Retinal pigment epithelial cell (primary cell): Measurements from ENCODE around the gene FAM53B.

Experiments
- DNase-seq: peaks from one replicate; pipeline ENCODE4 v3.0.0-alpha.2; 2010; ENCODE audit warnings: low read depth
- H3K4me3 ChIP-seq: 2 replicates; pipeline ENCODE4 v1.5.1; 2011; ENCODE audit warnings: mild to moderate bottlenecking, low read length, control low read depth, moderate library complexity
- TF ChIP-seq, protein P1 (sequence below): conservative IDR thresholded peaks from 2 replicates; pipeline ENCODE4 v1.5.1; 2011; ENCODE audit warnings: low read depth, low read length, control low read depth, inconsistent platforms

Gene FAM53B

DNA sequence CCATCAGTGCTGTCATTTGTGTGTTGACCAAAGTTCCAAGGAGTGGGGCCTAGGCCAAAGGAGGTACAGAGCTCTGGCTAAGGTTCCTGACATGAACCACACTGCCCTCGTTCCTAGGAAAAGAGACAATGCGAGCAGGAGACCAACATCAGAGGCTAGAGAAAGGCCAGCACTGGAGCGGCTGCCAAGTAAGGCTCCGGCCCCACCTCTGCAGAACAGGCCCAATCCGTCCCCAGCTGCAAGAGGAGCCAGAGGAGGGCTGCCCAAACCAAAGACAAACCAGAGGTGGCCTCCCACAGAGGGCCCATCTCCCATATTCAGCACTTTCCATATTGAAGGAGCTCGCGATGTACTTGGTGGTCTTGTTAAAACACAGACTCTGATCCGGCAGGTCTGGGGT lies 81.0 kb downstream of the FAM53B start:
- no peak overlapping the region for H3K4me3 ChIP-seq
- no peak for DNase-seq
- TF ChIP-seq, protein P1, sequence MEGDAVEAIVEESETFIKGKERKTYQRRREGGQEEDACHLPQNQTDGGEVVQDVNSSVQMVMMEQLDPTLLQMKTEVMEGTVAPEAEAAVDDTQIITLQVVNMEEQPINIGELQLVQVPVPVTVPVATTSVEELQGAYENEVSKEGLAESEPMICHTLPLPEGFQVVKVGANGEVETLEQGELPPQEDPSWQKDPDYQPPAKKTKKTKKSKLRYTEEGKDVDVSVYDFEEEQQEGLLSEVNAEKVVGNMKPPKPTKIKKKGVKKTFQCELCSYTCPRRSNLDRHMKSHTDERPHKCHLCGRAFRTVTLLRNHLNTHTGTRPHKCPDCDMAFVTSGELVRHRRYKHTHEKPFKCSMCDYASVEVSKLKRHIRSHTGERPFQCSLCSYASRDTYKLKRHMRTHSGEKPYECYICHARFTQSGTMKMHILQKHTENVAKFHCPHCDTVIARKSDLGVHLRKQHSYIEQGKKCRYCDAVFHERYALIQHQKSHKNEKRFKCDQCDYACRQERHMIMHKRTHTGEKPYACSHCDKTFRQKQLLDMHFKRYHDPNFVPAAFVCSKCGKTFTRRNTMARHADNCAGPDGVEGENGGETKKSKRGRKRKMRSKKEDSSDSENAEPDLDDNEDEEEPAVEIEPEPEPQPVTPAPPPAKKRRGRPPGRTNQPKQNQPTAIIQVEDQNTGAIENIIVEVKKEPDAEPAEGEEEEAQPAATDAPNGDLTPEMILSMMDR = no peak

DNA sequence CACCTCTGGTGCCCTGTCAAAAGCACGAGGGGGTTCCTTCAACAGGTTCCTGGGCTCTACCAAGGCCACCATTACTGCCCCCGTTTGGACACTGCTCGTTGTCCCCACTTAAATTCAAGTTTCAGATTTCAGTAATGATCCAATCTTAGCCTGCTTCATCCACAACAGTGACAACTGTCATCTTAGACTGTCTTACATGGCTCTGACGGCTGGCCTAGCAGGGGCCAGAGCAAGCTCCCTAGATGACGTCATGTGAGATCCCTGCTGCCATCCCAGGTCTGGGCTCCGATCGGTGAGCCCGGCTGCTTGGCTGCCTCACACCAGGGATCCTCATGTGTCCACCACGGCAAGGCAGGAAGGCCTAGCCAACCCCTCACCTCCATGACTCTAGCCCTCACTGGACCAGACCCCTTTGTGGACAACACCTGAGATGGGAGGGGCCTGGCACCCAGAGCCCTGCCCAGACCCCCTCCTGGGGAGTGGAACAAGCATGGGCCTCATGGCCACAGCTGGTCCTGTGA lies 82.5 kb downstream of the FAM53B start:
- no peak for DNase-seq
- TF ChIP-seq, protein P1 = no peak

DNA sequence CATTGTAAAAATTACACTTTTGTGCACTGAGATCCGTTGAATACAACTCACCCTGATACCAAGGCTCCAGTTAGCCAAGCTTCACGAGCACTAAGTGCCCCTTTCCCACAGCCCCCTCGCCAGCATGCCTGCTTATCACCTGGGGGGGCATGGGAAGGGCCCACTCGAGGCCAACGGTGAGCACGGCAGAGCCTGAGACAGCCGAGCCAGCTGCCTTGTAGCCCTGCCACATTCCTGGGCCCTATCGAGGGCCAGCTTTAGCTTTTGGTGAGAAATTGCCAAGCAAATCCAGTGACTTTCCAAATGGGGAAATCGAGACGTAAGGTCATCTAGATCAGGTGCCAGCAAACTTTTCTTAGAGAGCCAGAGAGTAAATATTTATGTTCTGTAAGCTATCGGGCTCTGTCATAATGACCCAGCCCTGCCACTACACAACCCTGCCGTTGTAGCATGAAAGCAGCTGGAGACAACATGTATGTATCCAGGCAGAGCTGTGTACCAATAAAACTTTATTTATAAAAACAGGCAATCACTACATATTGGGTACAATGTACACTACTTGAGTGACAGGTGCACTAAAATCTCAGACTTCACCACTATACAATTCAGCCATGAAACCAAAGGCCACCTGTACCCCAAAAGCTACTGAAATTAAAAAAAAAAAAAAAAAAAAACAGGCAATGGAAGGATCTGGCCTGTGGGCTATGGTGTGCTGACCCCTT lies 83.6 kb downstream of the FAM53B start:
- no peak overlapping the region for H3K4me3 ChIP-seq
- TF ChIP-seq, protein P1 = no peak
- DNase-seq = no peak

More for the DNA sequence above, 82.5 kb downstream of the FAM53B start:
- no peak overlapping the region for H3K4me3 ChIP-seq

DNA sequence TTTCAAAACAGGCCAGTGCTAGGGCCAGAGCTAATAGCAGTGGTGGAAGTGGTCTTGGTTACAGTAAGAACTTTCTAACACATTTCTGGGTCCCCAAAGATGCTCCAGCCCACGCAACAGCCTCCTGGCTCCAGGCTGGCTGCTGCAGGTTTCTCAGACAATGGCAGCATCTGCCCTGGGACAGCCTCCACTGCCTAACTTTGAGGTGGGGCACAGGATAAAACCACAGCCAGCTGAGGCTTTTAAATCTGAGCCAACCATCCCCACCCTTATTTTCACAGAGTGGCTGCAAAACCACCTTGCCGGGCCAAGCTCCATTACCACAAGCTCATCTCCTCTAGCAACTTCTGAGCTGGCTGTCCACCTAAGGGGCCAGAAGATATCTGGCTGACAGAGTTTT lies 84.8 kb downstream of the FAM53B start:
- TF ChIP-seq, protein P1 = no peak
- H3K4me3 ChIP-seq = no peak overlapping the region
- DNase-seq = no peak

DNA sequence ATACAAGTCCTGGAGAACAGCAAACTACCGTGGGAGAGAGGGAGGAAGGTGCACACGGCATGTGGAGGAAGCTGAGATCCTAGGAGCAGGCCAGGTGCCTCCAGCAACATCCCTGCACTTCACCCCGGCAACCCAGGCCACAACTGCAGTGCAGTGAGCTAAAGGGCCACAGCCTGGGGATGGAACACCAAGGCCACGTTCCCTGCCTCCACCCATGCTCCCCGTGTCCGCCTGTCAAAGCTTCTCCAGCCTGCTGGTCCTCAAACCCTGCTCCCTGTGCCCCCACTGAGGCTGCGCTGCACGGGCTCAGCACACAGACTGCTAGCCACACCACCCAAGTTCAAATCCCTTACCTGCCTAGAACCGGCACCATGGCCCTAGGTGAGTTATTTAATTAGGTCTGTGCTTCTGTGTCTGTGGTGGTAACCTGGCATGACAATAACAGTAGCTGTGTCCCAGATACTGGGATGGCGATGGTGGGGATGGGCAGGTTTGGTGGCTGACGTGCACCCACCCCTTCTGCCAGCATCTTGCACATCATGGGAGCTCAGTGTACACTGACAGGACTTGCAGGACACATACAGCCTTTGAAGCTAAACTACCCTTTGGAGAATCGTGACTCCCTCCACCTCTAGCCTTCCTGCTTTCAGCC lies 85.5 kb downstream of the FAM53B start:
- no peak for DNase-seq
- TF ChIP-seq, protein P1 = no peak
- no peak overlapping the region for H3K4me3 ChIP-seq

DNA sequence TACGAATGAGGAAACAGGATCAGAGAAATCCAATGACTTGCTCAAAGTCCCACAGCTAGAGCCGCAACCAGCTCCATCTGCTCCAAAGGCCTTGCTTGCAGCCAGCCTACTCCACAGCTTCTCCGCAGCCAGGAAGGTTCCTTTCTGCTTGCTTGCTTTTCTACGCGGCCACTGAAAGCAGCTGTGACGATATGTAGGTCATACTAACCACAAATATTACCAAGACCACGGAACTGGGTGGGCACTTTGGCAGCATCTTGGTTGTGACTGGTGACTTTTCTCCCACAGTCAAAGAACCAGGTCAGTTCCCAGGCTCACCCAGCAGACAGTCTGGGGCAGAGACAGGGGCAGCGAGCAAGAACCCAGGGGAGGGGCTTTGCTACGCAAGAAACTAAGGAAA lies 86.4 kb downstream of the FAM53B start:
- DNase-seq = no peak
- TF ChIP-seq, protein P1 = no peak
- H3K4me3 ChIP-seq = no peak overlapping the region

DNA sequence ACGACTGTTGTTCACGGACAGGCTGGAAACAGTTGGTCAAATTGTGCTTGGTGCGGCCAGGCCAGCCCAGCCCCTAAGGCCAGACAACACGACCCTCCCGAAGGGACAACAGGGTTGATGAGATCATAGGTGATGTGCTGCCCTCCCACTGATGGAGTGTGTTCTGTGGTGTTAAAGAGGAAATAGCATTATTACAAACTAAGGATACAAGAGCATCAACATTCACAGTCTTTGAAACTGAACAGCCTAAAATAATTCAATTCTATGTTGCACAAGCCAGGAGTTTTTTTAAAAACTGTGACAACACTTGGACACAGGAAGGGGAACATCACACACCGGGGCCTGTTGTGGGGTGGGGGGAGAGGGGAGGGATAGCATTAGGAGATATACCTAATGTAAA lies 87.6 kb downstream of the FAM53B start:
- TF ChIP-seq, protein P1 = no peak
- no peak for DNase-seq
- no peak overlapping the region for H3K4me3 ChIP-seq
